Stomach (tissue), 9 donors: Measurements from ENCODE around the gene TREM1. TPM values are rescaled to one million over a fixed set of nuclear protein-coding genes. Genes with fewer than 3 reads are reported as not detected.

Source experiments
- DNase-seq, 2 donors: peaks; one replicate each; pipeline versions ENCODE4 v3.0.0 to v3.0.0-alpha.2; 2013 to 2019
- H3K27ac ChIP-seq, 5 donors: fragments of 200-600 bp in 4 of 5; sonication (generic) in 4 of 5; one replicate each; pipeline ENCODE4 v1.5.1; 2013 to 2019; ENCODE audit warnings: mild to moderate bottlenecking in 1 of 5, moderate library complexity in 1 of 5
- H3K27me3 ChIP-seq, 3 donors: fragments of 200-600 bp; sonication (generic); one replicate each; pipeline ENCODE4 v1.5.1; 2017 to 2019; ENCODE audit warnings: mixed run types in 1 of 3
- H3K36me3 ChIP-seq, 4 donors: fragments of 200-600 bp; sonication (generic); 1 replicate in 3 of 4; 2 replicates in 1 of 4; pipeline ENCODE4 v1.5.1; 2016 to 2019
- H3K4me1 ChIP-seq, 4 donors: fragments of 200-600 bp; sonication (generic); one replicate each; pipeline ENCODE4 v1.5.1; 2016 to 2019
- H3K4me3 ChIP-seq, 4 donors: fragments of 200-600 bp; sonication (generic) in 3 of 4; one replicate each; pipeline ENCODE4 v1.5.1; 2016 to 2019; ENCODE audit warnings: mild to moderate bottlenecking in 1 of 4
- H3K9me3 ChIP-seq, 4 donors: fragments of 200-600 bp; sonication (generic); one replicate each; pipeline ENCODE4 v1.5.1; 2016 to 2019
- CTCF ChIP-seq, 7 experiments: fragments of 450-650 bp in 4 of 7; fragments of 200-600 bp in 3 of 7; sonication (generic) in 3 of 7; IDR thresholded peaks; one replicate each; pipeline ENCODE4 v1.5.1; 2016 to 2019; ENCODE audit warnings: antibody characterized with exemption in 7 of 7, control low read depth in 2 of 7, mild to moderate bottlenecking in 1 of 7
- EP300 ChIP-seq: sonication (generic); formaldehyde crosslinking; IDR thresholded peaks from one replicate; pipeline ENCODE4 v1.6.1; 2017; ENCODE audit warnings: antibody characterized with exemption
- POLR2A ChIP-seq, 4 donors: fragments of 450-650 bp; IDR thresholded peaks; one replicate each; pipeline ENCODE4 v1.6.1; 2016; ENCODE audit warnings: antibody characterized with exemption in 4 of 4, control low read depth in 2 of 4, mild to moderate bottlenecking in 1 of 4, moderate library complexity in 1 of 4
- POLR2AphosphoS5 ChIP-seq, 3 donors: sonication (generic); formaldehyde crosslinking; IDR thresholded peaks; one replicate each; pipeline ENCODE4 v1.6.1; 2016; ENCODE audit warnings: antibody characterized with exemption in 3 of 3
- WGBS, 5 donors: extraction: QIAGEN DNeasy Blood & Tissue Kit in 3 of 5; methylation state at CpG; one replicate each; pipeline versions ENCODE4 v1.1.5 to v1.1.7; 2013 to 2018; 5-methylcytosine and 5-hydroxymethylcytosine counted together
- intact Hi-C: fragments of 100-400 bp; cut with DNase I; formaldehyde crosslinking; loops from one replicate; pipeline ENCODE4 v1.15.1; 2023; ENCODE audit warnings: low total_unique reads
- polyA plus RNA-seq, 3 donors: library from polyadenylated mRNA; stranded (reverse); fragments of 200-250 nt; gene quantifications; one replicate each; pipeline ENCODE4 v1.2.3, GENCODE V29; 2013
- total RNA-seq, 5 donors: library from RNA; depleted of rRNA; stranded (reverse); fragments of >200 nt; gene quantifications; one replicate each; pipeline versions ENCODE4 v1.1.0 to v1.2.3, GENCODE V29; 2014 to 2016
- donor health status: healthy with polysubstance abuse.
- donor health status: Bipolar disorder and iron deficiency.
- donor health status: healthy.

The TREM1 gene
- total and polyA plus RNA-seq, 8 donors = 0.10 to 7.7 (median 1.7) TPM; not detected in 5

- H3K36me3 ChIP-seq = no peaks in the 10 kb centered on the region
- no peaks in the 10 kb centered on the region for H3K9me3 ChIP-seq
- TF ChIP-seq CTCF (IDR thresholded peaks at IDR 0.05) = no peak
- TF ChIP-seq POLR2AphosphoS5 (IDR thresholded peaks at IDR 0.05) = no peak
- TF ChIP-seq EP300 = no peak
- TF ChIP-seq POLR2A (IDR thresholded peaks at IDR 0.05) = no peak
- no peak overlapping the region for H3K4me3 ChIP-seq
- no peaks in the 10 kb centered on the region for H3K4me1 ChIP-seq
- H3K27me3 ChIP-seq = peaks cover 0 to 29% (median 15%) of the 10 kb centered on the region in 3 donors
- H3K27ac ChIP-seq = no peak overlapping the region
- 31 to 48% (median 37%) methylated on average over 9 of the region's 9 CpGs for WGBS, 5 donors
- intact Hi-C loops = no loop called here
- DNase-seq = no peak
Observed at GRCh38 chr6:41326092-41326491, 39.6 kb upstream of the TREM1 start.

GRCh38 chr6:41325446-41326066 lies 39.1 kb upstream of the TREM1 start:
- Histone ChIP-seq H3K4me1 (peaks cover 0 to under 1% (median 0%) of the 10 kb centered on the region in 4 donors), H3K27me3 (peaks cover 0 to 29% (median 15%) of the 10 kb centered on the region in 3 donors), H3K4me3 (no peak overlapping the region), H3K36me3 (no peaks in the 10 kb centered on the region), H3K9me3 (no peaks in the 10 kb centered on the region), H3K27ac (no peak overlapping the region)
- WGBS, 5 donors = 52 to 86% (median 72%) methylated on average over 4 of the region's 4 CpGs
- DNase-seq = no peak
- TF ChIP-seq POLR2AphosphoS5 (IDR thresholded peaks at IDR 0.05) = no peak
- no peak for TF ChIP-seq POLR2A (IDR thresholded peaks at IDR 0.05)
- no peak for TF ChIP-seq CTCF (IDR thresholded peaks at IDR 0.05)
- TF ChIP-seq EP300 = no peak
- intact Hi-C loops = no loop called here

GRCh38 chr6:41321183-41321582 lies 34.7 kb upstream of the TREM1 start:
- Histone ChIP-seq H3K27ac (no peak overlapping the region), H3K27me3 (peaks cover 0 to 35% (median 9%) of the 10 kb centered on the region in 3 donors), H3K4me1 (peaks cover 0 to 15% (median 9%) of the 10 kb centered on the region in 4 donors), H3K36me3 (no peaks in the 10 kb centered on the region), H3K4me3 (no peak overlapping the region), H3K9me3 (no peaks in the 10 kb centered on the region)
- intact Hi-C loops = no loop called here
- WGBS, 5 donors = 86 to 95% (median 88%) methylated on average over 4 of the region's 4 CpGs
- no peak for TF ChIP-seq POLR2A (IDR thresholded peaks at IDR 0.05)
- no peak for TF ChIP-seq CTCF (IDR thresholded peaks at IDR 0.05)
- no peak for TF ChIP-seq EP300
- no peak for TF ChIP-seq POLR2AphosphoS5 (IDR thresholded peaks at IDR 0.05)
- DNase-seq = no peak

- WGBS, 5 donors = 16 to 28% (median 24%) methylated on average over 30 to 33 of the region's 33 CpGs
- H3K27me3 ChIP-seq = peaks cover 0 to 44% (median 7%) of the 10 kb centered on the region in 3 donors
Observed at GRCh38 chr6:41318654-41319565, 32.4 kb upstream of the TREM1 start.

More at GRCh38 chr6:41318654-41319565, 32.4 kb upstream of the TREM1 start:
- DNase-seq = peak; percentile 83 to 94
- TF ChIP-seq CTCF (IDR thresholded peaks at IDR 0.05) = peak in 6 of 7 experiments; percentile 96 to 100 (median 100)
- TF ChIP-seq POLR2AphosphoS5 (IDR thresholded peaks at IDR 0.05) = peak in 1 of 3 donors; percentile 46
- no peak for TF ChIP-seq EP300
- no peak for TF ChIP-seq POLR2A (IDR thresholded peaks at IDR 0.05)
- Histone ChIP-seq H3K27ac (no peak overlapping the region), H3K4me3 (peak overlapping the region; percentile 19 to 43 (median 31)), H3K9me3 (no peaks in the 10 kb centered on the region), H3K4me1 (peaks cover 0 to 15% (median 9%) of the 10 kb centered on the region in 4 donors), H3K36me3 (no peaks in the 10 kb centered on the region)
- intact Hi-C loops = no loop called here
